HCT116 (cell line): ENCODE data around the gene SEMA3G. TPM values are rescaled to one million over a fixed set of nuclear protein-coding genes. Genes with fewer than 3 reads are reported as not detected.

ENCODE experiments used
- ATAC-seq: fragments of 200-7000 bp; cut with Tn5 transposase; 2 replicates; pipeline ENCODE4 v1.9.1; 2020; ENCODE audit warnings: mild to moderate bottlenecking, moderate library complexity
- BruUV-seq: library from RNA; stranded (reverse); fragments of 400-500 nt; replicated peaks from 2 replicates; lab custom pipeline; 2021; lab: Mats Ljungman, UMichigan
- CTCF ChIA-PET: fragments of 300-600 bp; sonication (Branson Sonifier 250); formaldehyde crosslinking; loops from one replicate; lab custom pipeline; 2021; ENCODE audit warnings: antibody characterized with exemption; lab: Charles Lee
- POLR2A ChIA-PET: fragments of 300-600, 350-600 bp; sonication (Branson Sonifier 250); formaldehyde crosslinking; loops from one replicate; lab custom pipeline; 2021; ENCODE audit warnings: antibody characterized with exemption; lab: Charles Lee
- RAD21 ChIA-PET, 2 experiments: fragments of 300-600 bp; sonication (Branson Sonifier 250); formaldehyde crosslinking; loops; one replicate each; lab custom pipeline; 2023; ENCODE audit warnings: low total read pairs in 2 of 2; ENCODE audit not compliant: uncharacterized antibody in 2 of 2, unreplicated experiment in 2 of 2, low non-redundant PET in 1 of 2; lab: Charles Lee
- DNase-seq: peaks from one replicate; pipeline ENCODE4 v3.0.0-alpha.2; 2010; ENCODE audit warnings: low read depth, low spot score
- H2AFZ ChIP-seq: fragments of 200-600 bp; shearing (Covaris generic), sonication (generic); 2 replicates; pipeline ENCODE4 v1.6.1; 2017; ENCODE audit warnings: low read depth, mixed run types, mixed read lengths, antibody characterized with exemption, low read length; ENCODE audit not compliant: poor library complexity, severe bottlenecking
- H3K27ac ChIP-seq: 2 replicates; pipeline ENCODE4 v1.5.1; 2012; ENCODE audit warnings: low read depth, low read length
- H3K27me3 ChIP-seq: fragments of 200-600 bp; sonication (generic); 2 replicates; pipeline ENCODE4 v1.6.1; 2016; ENCODE audit warnings: mixed run types, low read length, mixed read lengths; ENCODE audit not compliant: insufficient read depth
- H3K36me3 ChIP-seq, 2 experiments: fragments of 200-500 bp in 1 of 2; fragments of 200-600 bp in 1 of 2; sonication (Bioruptor generic) in 1 of 2; sonication (generic) in 1 of 2; 2 replicates each; pipeline versions ENCODE4 v1.5.1 to v1.6.1; 2014 to 2016; ENCODE audit warnings: low read length in 2 of 2, inconsistent platforms in 1 of 2, mixed read lengths in 1 of 2, mixed run types in 1 of 2; ENCODE audit not compliant: insufficient read depth in 2 of 2, control insufficient read depth in 1 of 2
- H3K4me1 ChIP-seq, 2 experiments: fragments of 200-600 bp in 1 of 2; sonication (generic) in 1 of 2; 2 replicates each; pipeline versions ENCODE4 v1.5.1 to v1.6.1; 2012 to 2017; ENCODE audit warnings: low read length in 2 of 2, inconsistent platforms in 1 of 2, mild to moderate bottlenecking in 1 of 2, mixed read lengths in 1 of 2, mixed run types in 1 of 2, moderate library complexity in 1 of 2; ENCODE audit not compliant: insufficient read depth in 2 of 2, control insufficient read depth in 1 of 2
- H3K4me2 ChIP-seq: fragments of 200-600 bp; sonication (generic); 2 replicates; pipeline ENCODE4 v1.6.1; 2017; ENCODE audit warnings: mixed run types, low read length, mixed read lengths
- H3K4me3 ChIP-seq, 2 experiments: fragments of 200-600 bp in 1 of 2; sonication (generic) in 1 of 2; replicated peaks in 1 of 2; 2 replicates each; pipeline ENCODE4 v1.5.1; 2011 to 2016; ENCODE audit warnings: low read length in 2 of 2, control low read depth in 1 of 2, low read depth in 1 of 2, mild to moderate bottlenecking in 1 of 2, mixed read lengths in 1 of 2, mixed run types in 1 of 2
- H3K79me2 ChIP-seq: fragments of 200-600 bp; sonication (generic); 2 replicates; pipeline ENCODE4 v1.6.1; 2017; ENCODE audit warnings: mild to moderate bottlenecking, mixed run types, low read length, moderate library complexity, mixed read lengths; ENCODE audit not compliant: insufficient read depth
- H3K9ac ChIP-seq: fragments of 200-600 bp; sonication (generic); 2 replicates; pipeline ENCODE4 v1.6.1; 2016; ENCODE audit warnings: low read length, mixed read lengths
- H3K9me2 ChIP-seq: fragments of 200-600 bp; sonication (generic), shearing (Covaris generic); 2 replicates; pipeline ENCODE4 v1.6.1; 2017; ENCODE audit warnings: mixed run types, mild to moderate bottlenecking, moderate library complexity; ENCODE audit not compliant: insufficient read depth
- H3K9me3 ChIP-seq, 2 experiments: fragments of 200-500 bp in 1 of 2; fragments of 200-600 bp in 1 of 2; sonication (Bioruptor generic) in 1 of 2; sonication (generic) in 1 of 2; 2 replicates each; pipeline ENCODE4 v1.6.1; 2014 to 2017; ENCODE audit warnings: low read length in 2 of 2, mixed read lengths in 2 of 2, inconsistent platforms in 1 of 2, low read depth in 1 of 2, mild to moderate bottlenecking in 1 of 2, mixed run types in 1 of 2, moderate library complexity in 1 of 2; ENCODE audit not compliant: control insufficient read depth in 1 of 2, insufficient read depth in 1 of 2
- H4K20me1 ChIP-seq: fragments of 200-600 bp; sonication (generic), shearing (Covaris generic); 2 replicates; pipeline ENCODE4 v1.6.1; 2017; ENCODE audit warnings: mixed run types, mild to moderate bottlenecking, moderate library complexity; ENCODE audit not compliant: insufficient read depth
- CBX3 ChIP-seq: IDR thresholded peaks from 2 replicates; pipeline ENCODE4 v1.6.1; 2012; ENCODE audit warnings: low read depth
- CEBPB ChIP-seq: IDR thresholded peaks from 2 replicates; pipeline ENCODE4 v1.6.1; 2012; ENCODE audit warnings: low read depth
- EGR1 ChIP-seq: IDR thresholded peaks from 2 replicates; pipeline ENCODE4 v1.6.1; 2012; ENCODE audit warnings: low read depth
- ELF1 ChIP-seq: IDR thresholded peaks from 2 replicates; pipeline ENCODE4 v1.6.1; 2012; ENCODE audit warnings: low read depth, borderline replicate concordance
- EZH2phosphoT487 ChIP-seq: fragments of 200-600 bp; IDR thresholded peaks from 2 replicates; pipeline ENCODE4 v1.6.1; 2018; ENCODE audit warnings: antibody characterized with exemption, borderline replicate concordance
- FOSL1 ChIP-seq: IDR thresholded peaks from 2 replicates; pipeline ENCODE4 v1.6.1; 2012; ENCODE audit warnings: low read depth
- POLR2A ChIP-seq: IDR thresholded peaks from 2 replicates; pipeline ENCODE4 v1.7.0; 2011; ENCODE audit warnings: borderline replicate concordance; ENCODE audit not compliant: insufficient read depth, insufficient read length; ENCODE audit errors: extremely low read depth
- POLR2AphosphoS5 ChIP-seq: IDR thresholded peaks from 2 replicates; pipeline ENCODE4 v1.6.1; 2011; ENCODE audit warnings: mild to moderate bottlenecking, low read depth, low read length, moderate library complexity
- SIN3A ChIP-seq: IDR thresholded peaks from 2 replicates; pipeline ENCODE4 v1.6.1; 2012; ENCODE audit warnings: low read depth
- SP1 ChIP-seq: IDR thresholded peaks from 2 replicates; pipeline ENCODE4 v1.6.1; 2012; ENCODE audit warnings: low read depth
- TCF7L2 ChIP-seq: IDR thresholded peaks from 2 replicates; pipeline ENCODE4 v1.7.0; 2011; ENCODE audit warnings: borderline replicate concordance, inconsistent platforms; ENCODE audit not compliant: insufficient read depth, insufficient read length; ENCODE audit errors: extremely low read depth
- ZNF274 ChIP-seq: fragments of 200-500 bp; sonication (Bioruptor generic); IDR thresholded peaks from 2 replicates; pipeline ENCODE4 v1.6.1; 2014; ENCODE audit warnings: mild to moderate bottlenecking, low read depth, low read length, inconsistent platforms
- intact Hi-C: fragments of 100-400 bp; cut with micrococcal nuclease; formaldehyde crosslinking; loops from 2 replicates; pipeline ENCODE4 v1.10.0; 2022
- total RNA-seq: library from RNA; stranded (reverse); gene quantifications from one replicate; pipeline ENCODE4 v1.2.1, GENCODE V29; 2021; ENCODE audit not compliant: unreplicated experiment
- TF ChIP-seq, protein P1 (sequence below): IDR thresholded peaks from 2 replicates; pipeline ENCODE4 v1.6.1; 2011; ENCODE audit warnings: mild to moderate bottlenecking, low read length, moderate library complexity; ENCODE audit not compliant: insufficient replicate concordance; ENCODE audit errors: extremely low read depth
- TF ChIP-seq, protein P2 (sequence below): IDR thresholded peaks from 2 replicates; pipeline ENCODE4 v1.6.1; 2012; ENCODE audit warnings: low read depth

Gene SEMA3G
- total RNA-seq, 1 experiment from 2014 or later: 4.2 TPM

DNA sequence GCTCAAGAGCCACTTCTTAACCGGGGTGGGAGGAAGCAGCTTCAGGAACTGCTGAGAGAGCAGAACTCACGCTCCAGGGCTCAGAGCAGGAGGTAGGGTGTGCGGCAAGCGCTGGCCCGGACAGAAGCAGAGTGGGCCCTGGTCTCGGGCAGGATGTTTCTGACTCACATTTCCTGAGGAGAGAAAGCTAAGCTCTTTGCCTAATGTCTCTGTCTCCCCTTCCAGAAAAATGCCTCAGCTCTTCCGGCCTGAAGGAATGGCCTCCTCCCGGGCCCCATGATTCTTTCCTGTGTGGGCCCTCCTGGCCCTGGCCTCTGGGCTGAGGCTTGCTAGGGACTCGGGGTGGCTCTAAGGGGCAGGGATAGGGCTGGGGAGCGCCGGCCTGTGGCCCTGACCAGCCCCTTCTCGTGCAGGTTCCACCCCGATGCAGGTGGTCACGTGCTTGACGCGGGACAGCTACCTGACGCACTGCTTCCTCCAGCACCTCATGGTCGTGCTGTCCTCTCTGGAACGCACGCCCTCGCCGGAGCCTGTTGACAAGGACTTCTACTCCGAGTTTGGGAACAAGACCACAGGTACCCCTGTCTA lies 46.1 kb upstream of the SEMA3G start:
- DNase-seq (no peak), ATAC-seq (no peak)
- H3K4me2 ChIP-seq: no peak overlapping the region
- RAD21 ChIA-PET: no interaction called here
- no peak overlapping the region for H3K9ac ChIP-seq
- H3K79me2 ChIP-seq: no peaks in the 10 kb centered on the region
- no TSS peak for BruUV-seq
- no peaks in the 10 kb centered on the region for H3K9me3 ChIP-seq
- H3K36me3 ChIP-seq: peaks cover 5 to 26% of the 10 kb centered on the region in 2 experiments; a peak in 3 of 4 replicates
- intact Hi-C loops: no loop called here
- H3K9me2 ChIP-seq: no peaks in the 10 kb centered on the region
- no peaks in the 10 kb centered on the region for H3K4me1 ChIP-seq
- H3K27ac ChIP-seq: no peak overlapping the region
- no peaks in the 10 kb centered on the region for H4K20me1 ChIP-seq
- H2AFZ ChIP-seq: no peak overlapping the region
- TF ChIP-seq ZNF274: no peak
- no peak for TF ChIP-seq ELF1
- TF ChIP-seq CEBPB: no peak
- TF ChIP-seq, protein P1, sequence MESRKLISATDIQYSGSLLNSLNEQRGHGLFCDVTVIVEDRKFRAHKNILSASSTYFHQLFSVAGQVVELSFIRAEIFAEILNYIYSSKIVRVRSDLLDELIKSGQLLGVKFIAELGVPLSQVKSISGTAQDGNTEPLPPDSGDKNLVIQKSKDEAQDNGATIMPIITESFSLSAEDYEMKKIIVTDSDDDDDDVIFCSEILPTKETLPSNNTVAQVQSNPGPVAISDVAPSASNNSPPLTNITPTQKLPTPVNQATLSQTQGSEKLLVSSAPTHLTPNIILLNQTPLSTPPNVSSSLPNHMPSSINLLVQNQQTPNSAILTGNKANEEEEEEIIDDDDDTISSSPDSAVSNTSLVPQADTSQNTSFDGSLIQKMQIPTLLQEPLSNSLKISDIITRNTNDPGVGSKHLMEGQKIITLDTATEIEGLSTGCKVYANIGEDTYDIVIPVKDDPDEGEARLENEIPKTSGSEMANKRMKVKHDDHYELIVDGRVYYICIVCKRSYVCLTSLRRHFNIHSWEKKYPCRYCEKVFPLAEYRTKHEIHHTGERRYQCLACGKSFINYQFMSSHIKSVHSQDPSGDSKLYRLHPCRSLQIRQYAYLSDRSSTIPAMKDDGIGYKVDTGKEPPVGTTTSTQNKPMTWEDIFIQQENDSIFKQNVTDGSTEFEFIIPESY: no peak
- TF ChIP-seq TCF7L2: no peak
- TF ChIP-seq CBX3: no peak
- TF ChIP-seq SP1: no peak
- TF ChIP-seq EGR1: no peak
- no peak for TF ChIP-seq POLR2A
- TF ChIP-seq, protein P2, sequence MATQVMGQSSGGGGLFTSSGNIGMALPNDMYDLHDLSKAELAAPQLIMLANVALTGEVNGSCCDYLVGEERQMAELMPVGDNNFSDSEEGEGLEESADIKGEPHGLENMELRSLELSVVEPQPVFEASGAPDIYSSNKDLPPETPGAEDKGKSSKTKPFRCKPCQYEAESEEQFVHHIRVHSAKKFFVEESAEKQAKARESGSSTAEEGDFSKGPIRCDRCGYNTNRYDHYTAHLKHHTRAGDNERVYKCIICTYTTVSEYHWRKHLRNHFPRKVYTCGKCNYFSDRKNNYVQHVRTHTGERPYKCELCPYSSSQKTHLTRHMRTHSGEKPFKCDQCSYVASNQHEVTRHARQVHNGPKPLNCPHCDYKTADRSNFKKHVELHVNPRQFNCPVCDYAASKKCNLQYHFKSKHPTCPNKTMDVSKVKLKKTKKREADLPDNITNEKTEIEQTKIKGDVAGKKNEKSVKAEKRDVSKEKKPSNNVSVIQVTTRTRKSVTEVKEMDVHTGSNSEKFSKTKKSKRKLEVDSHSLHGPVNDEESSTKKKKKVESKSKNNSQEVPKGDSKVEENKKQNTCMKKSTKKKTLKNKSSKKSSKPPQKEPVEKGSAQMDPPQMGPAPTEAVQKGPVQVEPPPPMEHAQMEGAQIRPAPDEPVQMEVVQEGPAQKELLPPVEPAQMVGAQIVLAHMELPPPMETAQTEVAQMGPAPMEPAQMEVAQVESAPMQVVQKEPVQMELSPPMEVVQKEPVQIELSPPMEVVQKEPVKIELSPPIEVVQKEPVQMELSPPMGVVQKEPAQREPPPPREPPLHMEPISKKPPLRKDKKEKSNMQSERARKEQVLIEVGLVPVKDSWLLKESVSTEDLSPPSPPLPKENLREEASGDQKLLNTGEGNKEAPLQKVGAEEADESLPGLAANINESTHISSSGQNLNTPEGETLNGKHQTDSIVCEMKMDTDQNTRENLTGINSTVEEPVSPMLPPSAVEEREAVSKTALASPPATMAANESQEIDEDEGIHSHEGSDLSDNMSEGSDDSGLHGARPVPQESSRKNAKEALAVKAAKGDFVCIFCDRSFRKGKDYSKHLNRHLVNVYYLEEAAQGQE: no peak
- TF ChIP-seq EZH2phosphoT487: no peak
- TF ChIP-seq FOSL1: no peak
- no peak for TF ChIP-seq POLR2AphosphoS5
- no peak for TF ChIP-seq SIN3A
- TF ChIP-seq, all 23 proteins: peak for 0
- ChIA-PET POLR2A (no interaction called here), CTCF (no interaction called here)
- no peak overlapping the region for H3K4me3 ChIP-seq
- H3K27me3 ChIP-seq: no peaks in the 10 kb centered on the region
